A549 (cell line): ENCODE results near the gene MACF1.

Source experiments
- CHD2 ChIP-seq: fragments of 150-350 bp; IDR thresholded peaks from 2 replicates; pipeline ENCODE4 v1.6.1; 2014; ENCODE audit warnings: low read length; ENCODE audit not compliant: partially characterized antibody
- ESRRA ChIP-seq: fragments of 150-350 bp; IDR thresholded peaks from 2 replicates; pipeline ENCODE4 v1.6.1; 2014; ENCODE audit warnings: mild to moderate bottlenecking, low read length, borderline replicate concordance
- JUN ChIP-seq, 2 experiments: fragments of >200 bp; sonication (Bioruptor Twin); formaldehyde crosslinking; IDR thresholded peaks; 2 replicates in 1 of 2; 3 replicates in 1 of 2; pipeline ENCODE4 v1.6.1; 2016 to 2017
- MYC ChIP-seq: IDR thresholded peaks from 2 replicates; pipeline ENCODE4 v1.6.1; 2012; ENCODE audit warnings: mild to moderate bottlenecking, inconsistent platforms, low read length, improper control_type of control experiment, borderline replicate concordance
- NR3C1 ChIP-seq: fragments of >200 bp; sonication (Bioruptor Twin); formaldehyde crosslinking; IDR thresholded peaks from 3 replicates; pipeline ENCODE4 v1.6.1; 2017
- POLR2A ChIP-seq: IDR thresholded peaks from 2 replicates; pipeline ENCODE4 v1.6.1; 2012; ENCODE audit warnings: mild to moderate bottlenecking, low read length
- RAD21 ChIP-seq, 2 experiments: fragments of >200 bp in 1 of 2; sonication (Bioruptor Twin) in 1 of 2; formaldehyde crosslinking in 1 of 2; IDR thresholded peaks in 1 of 2; conservative IDR thresholded peaks in 1 of 2; 2 replicates in 1 of 2; 3 replicates in 1 of 2; pipeline ENCODE4 v1.6.1; 2012 to 2018; ENCODE audit warnings: inconsistent platforms in 1 of 2
- USF2 ChIP-seq: fragments of 450-650 bp; IDR thresholded peaks from 2 replicates; pipeline ENCODE4 v1.6.1; 2014; ENCODE audit warnings: antibody characterized with exemption
- TF ChIP-seq, protein P1 (sequence below): fragments of >200 bp; sonication (Bioruptor Twin); formaldehyde crosslinking; IDR thresholded peaks from 3 replicates; pipeline ENCODE4 v1.5.1; 2016

- TF ChIP-seq JUN (IDR thresholded peaks at IDR 0.05) = no peak
- no peak for TF ChIP-seq USF2
- no peak for TF ChIP-seq POLR2A
- TF ChIP-seq, protein P1, sequence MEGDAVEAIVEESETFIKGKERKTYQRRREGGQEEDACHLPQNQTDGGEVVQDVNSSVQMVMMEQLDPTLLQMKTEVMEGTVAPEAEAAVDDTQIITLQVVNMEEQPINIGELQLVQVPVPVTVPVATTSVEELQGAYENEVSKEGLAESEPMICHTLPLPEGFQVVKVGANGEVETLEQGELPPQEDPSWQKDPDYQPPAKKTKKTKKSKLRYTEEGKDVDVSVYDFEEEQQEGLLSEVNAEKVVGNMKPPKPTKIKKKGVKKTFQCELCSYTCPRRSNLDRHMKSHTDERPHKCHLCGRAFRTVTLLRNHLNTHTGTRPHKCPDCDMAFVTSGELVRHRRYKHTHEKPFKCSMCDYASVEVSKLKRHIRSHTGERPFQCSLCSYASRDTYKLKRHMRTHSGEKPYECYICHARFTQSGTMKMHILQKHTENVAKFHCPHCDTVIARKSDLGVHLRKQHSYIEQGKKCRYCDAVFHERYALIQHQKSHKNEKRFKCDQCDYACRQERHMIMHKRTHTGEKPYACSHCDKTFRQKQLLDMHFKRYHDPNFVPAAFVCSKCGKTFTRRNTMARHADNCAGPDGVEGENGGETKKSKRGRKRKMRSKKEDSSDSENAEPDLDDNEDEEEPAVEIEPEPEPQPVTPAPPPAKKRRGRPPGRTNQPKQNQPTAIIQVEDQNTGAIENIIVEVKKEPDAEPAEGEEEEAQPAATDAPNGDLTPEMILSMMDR = no peak
- no peak for TF ChIP-seq CHD2
- TF ChIP-seq ESRRA = no peak
- TF ChIP-seq RAD21 (conservative IDR thresholded peaks at IDR 0.05 in 1 of 2, IDR thresholded peaks at IDR 0.05 in 1 of 2) = no peak
- TF ChIP-seq NR3C1 = no peak
- no peak for TF ChIP-seq MYC
Measured at GRCh38 chr1:39214021-39214713, 9.7 kb downstream of the MACF1 start.
